Measurements from ENCODE around the gene NAP1L1. TPM values are rescaled to one million over a fixed set of nuclear protein-coding genes. Genes with fewer than 3 reads are reported as not detected.

Gene NAP1L1
- total and polyA plus RNA-seq, 9 donors = 204 to 592 (median 471) TPM

- Histone ChIP-seq H3K36me3 (ENCODE audit: control insufficient read depth, insufficient read depth, low read length) (peaks cover 9% of the 10 kb centered on the region), H3K9me3 (replicated peaks; ENCODE audit: control insufficient read depth, low read depth, low read length) (no peaks in the 10 kb centered on the region), H3K4me1 (ENCODE audit: control insufficient read depth, insufficient read depth, low read length) (peaks cover 3% of the 10 kb centered on the region), H3K27me3 (ENCODE audit: control insufficient read depth, insufficient read depth, low read length) (no peaks in the 10 kb centered on the region), H3K27ac (ENCODE audit: low read length) (no peak overlapping the region), H3K4me3 (ENCODE audit: low read length) (no peak overlapping the region)
- WGBS (ENCODE audit: insufficient coverage) = no CpG with 5 or more reads among the region's 2 CpGs
- DNase-seq = no peak
Measured at GRCh38 chr12:76042147-76042546, 42.3 kb downstream of the NAP1L1 start.

DNA sequence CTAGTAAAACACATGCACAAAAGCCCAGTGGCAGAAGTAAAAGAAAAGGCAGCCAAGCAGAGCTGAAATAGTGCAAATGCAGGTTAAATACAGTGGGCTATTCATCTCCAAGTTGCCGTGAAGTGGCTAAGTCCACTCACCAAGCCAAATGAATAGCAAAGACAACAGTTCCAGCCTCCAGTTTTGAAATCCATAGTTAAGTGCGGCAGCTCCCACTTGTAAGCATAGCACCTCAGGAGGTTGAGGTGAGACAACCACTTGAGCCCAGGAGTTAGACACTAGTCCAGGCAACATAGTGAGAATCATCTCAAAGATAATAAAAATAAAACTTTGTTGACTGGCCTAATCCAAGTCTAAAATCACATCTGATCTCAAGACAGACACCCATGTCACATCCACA, 43.1 kb downstream of the NAP1L1 start:
- H3K9me3 ChIP-seq (replicated peaks; ENCODE audit: control insufficient read depth, low read depth, low read length) = no peaks in the 10 kb centered on the region
- H3K36me3 ChIP-seq (ENCODE audit: control insufficient read depth, insufficient read depth, low read length) = peaks cover 9% of the 10 kb centered on the region
- no CpG with 5 or more reads among the region's 2 CpGs for WGBS (ENCODE audit: insufficient coverage)
- peaks cover 3% of the 10 kb centered on the region for H3K4me1 ChIP-seq (ENCODE audit: control insufficient read depth, insufficient read depth, low read length)
- H3K4me3 ChIP-seq (ENCODE audit: low read length) = no peak overlapping the region
- H3K27ac ChIP-seq (ENCODE audit: low read length) = no peak overlapping the region
- DNase-seq = no peak
- no peaks in the 10 kb centered on the region for H3K27me3 ChIP-seq (ENCODE audit: control insufficient read depth, insufficient read depth, low read length)

DNA sequence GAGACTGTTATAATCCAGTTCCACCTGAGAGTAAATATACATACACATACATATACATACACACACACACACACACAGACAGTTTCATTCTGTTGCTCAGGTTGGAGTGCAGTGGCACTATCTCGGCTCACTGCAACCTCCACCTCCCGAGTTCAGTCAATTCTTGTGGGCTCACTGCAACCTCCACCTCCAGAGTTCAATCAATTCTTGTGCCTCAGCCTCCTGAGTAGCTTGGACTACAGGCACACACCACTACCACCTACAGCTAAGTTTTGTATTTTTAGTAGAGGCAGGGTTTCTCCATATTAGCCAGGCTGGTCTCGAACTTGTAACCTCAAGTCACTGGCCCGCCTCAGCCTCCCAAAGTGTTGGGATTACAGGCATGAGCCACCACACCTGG, 44.0 kb downstream of the NAP1L1 start:
- Histone ChIP-seq H3K27me3 (ENCODE audit: control insufficient read depth, insufficient read depth, low read length) (no peaks in the 10 kb centered on the region), H3K9me3 (replicated peaks; ENCODE audit: control insufficient read depth, low read depth, low read length) (no peaks in the 10 kb centered on the region)

DNA sequence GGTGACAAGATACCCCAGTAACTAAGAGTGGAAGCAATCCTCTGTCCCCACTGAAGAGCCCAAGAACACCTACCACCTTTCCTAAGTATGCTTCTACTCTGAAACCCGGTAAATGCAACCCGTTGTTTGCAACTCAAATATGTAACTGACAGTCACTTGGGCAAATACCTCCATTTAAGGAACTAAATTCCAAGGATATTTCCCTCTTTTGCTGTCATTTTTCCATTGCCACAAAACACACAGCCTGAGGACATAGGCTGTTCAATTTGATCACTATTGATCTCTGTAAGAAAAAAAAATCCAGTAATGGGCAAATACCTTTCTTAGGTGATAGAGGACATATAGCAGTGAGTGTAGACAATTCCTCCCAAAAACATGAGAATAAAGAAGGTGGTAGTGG, 46.3 kb downstream of the NAP1L1 start:
- Histone ChIP-seq H3K27ac (ENCODE audit: low read length) (no peak overlapping the region), H3K9me3 (replicated peaks; ENCODE audit: control insufficient read depth, low read depth, low read length) (no peaks in the 10 kb centered on the region), H3K36me3 (ENCODE audit: control insufficient read depth, insufficient read depth, low read length) (peaks cover 2% of the 10 kb centered on the region), H3K27me3 (ENCODE audit: control insufficient read depth, insufficient read depth, low read length) (no peaks in the 10 kb centered on the region), H3K4me1 (ENCODE audit: control insufficient read depth, insufficient read depth, low read length) (peaks cover 12% of the 10 kb centered on the region), H3K4me3 (ENCODE audit: low read length) (no peak overlapping the region)
- no peak for DNase-seq
- 32% methylated on average over 2 of the region's 2 CpGs for WGBS (ENCODE audit: insufficient coverage)

More for the DNA sequence above, 44.0 kb downstream of the NAP1L1 start:
- Histone ChIP-seq H3K36me3 (ENCODE audit: control insufficient read depth, insufficient read depth, low read length) (peaks cover 9% of the 10 kb centered on the region), H3K4me1 (ENCODE audit: control insufficient read depth, insufficient read depth, low read length) (peaks cover 3% of the 10 kb centered on the region), H3K4me3 (ENCODE audit: low read length) (no peak overlapping the region), H3K27ac (ENCODE audit: low read length) (no peak overlapping the region)
- no CpG with 5 or more reads among the region's 4 CpGs for WGBS (ENCODE audit: insufficient coverage)
- DNase-seq = no peak

DNA sequence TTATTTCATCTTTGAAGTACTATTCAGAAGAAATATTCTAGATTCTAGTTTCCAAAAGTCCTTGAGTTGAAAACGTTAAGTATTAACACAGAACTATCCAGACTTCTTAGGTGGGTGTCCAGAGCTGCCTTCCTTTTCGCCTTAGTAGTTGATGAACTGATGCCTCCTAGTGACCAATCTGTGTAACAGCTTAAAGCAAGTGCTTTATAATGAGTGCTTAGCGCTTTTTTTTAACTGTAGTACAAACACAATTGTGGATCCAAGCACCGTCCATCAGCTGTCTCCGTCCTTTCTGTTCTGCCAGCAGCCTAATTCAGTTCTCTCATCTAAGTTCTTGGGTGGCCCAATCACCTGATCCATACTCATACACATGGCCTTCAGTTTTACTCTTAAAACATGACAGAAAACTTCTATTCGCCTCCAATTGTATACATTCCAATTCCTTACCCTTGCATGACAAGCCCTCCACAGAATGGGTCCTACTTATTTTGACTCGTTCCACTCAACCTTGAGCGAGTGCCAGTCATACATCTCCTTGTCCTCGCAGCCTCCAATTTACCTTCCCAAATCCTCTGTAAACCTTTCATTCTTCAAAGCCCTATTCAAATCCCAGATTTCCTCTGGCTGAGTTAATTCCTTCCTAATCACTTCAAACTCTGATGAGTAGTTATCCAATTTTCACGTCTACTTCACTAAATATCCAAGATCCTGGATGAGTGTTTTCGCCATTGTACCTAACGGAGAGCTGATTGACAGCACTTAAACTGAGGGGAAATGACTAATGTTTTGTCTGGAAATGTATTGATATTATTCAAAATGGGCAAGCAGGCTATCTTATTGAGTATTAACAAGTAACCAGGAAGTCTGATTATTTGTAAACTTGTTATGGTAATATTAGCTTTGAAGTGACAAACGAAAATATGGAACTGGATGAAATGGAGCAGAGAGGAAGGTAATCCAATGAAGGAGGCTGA, 47.1 kb downstream of the NAP1L1 start:
- WGBS (ENCODE audit: insufficient coverage) = 33% methylated on average over 6 of the region's 13 CpGs
- Histone ChIP-seq H3K9me3 (replicated peaks; ENCODE audit: control insufficient read depth, low read depth, low read length) (no peaks in the 10 kb centered on the region), H3K36me3 (ENCODE audit: control insufficient read depth, insufficient read depth, low read length) (no peaks in the 10 kb centered on the region), H3K27ac (ENCODE audit: low read length) (no peak overlapping the region), H3K27me3 (ENCODE audit: control insufficient read depth, insufficient read depth, low read length) (no peaks in the 10 kb centered on the region), H3K4me1 (ENCODE audit: control insufficient read depth, insufficient read depth, low read length) (peaks cover 14% of the 10 kb centered on the region), H3K4me3 (ENCODE audit: low read length) (no peak overlapping the region)
- peak; percentile 88 for DNase-seq

- Histone ChIP-seq H3K27ac (ENCODE audit: low read length) (no peak overlapping the region), H3K4me1 (ENCODE audit: control insufficient read depth, insufficient read depth, low read length) (peaks cover 18% of the 10 kb centered on the region), H3K36me3 (ENCODE audit: control insufficient read depth, insufficient read depth, low read length) (no peaks in the 10 kb centered on the region), H3K9me3 (replicated peaks; ENCODE audit: control insufficient read depth, low read depth, low read length) (no peaks in the 10 kb centered on the region), H3K27me3 (ENCODE audit: control insufficient read depth, insufficient read depth, low read length) (peaks cover 3% of the 10 kb centered on the region), H3K4me3 (ENCODE audit: low read length) (no peak overlapping the region)
- WGBS (ENCODE audit: insufficient coverage) = 29% methylated on average over 1 of the region's 3 CpGs
- no peak for DNase-seq
Measured at GRCh38 chr12:76035045-76035444, 49.4 kb downstream of the NAP1L1 start.

GRCh38 chr12:76033081-76034011, 51.1 kb downstream of the NAP1L1 start:
- Histone ChIP-seq H3K36me3 (ENCODE audit: control insufficient read depth, insufficient read depth, low read length) (no peaks in the 10 kb centered on the region), H3K4me1 (ENCODE audit: control insufficient read depth, insufficient read depth, low read length) (peaks cover 19% of the 10 kb centered on the region), H3K9me3 (replicated peaks; ENCODE audit: control insufficient read depth, low read depth, low read length) (no peaks in the 10 kb centered on the region), H3K4me3 (ENCODE audit: low read length) (peak overlapping the region; percentile 87), H3K27me3 (ENCODE audit: control insufficient read depth, insufficient read depth, low read length) (peaks cover 3% of the 10 kb centered on the region), H3K27ac (ENCODE audit: low read length) (peak overlapping the region; percentile 98)
- peak; percentile 85 for DNase-seq
- no CpG with 5 or more reads among the region's 5 CpGs for WGBS (ENCODE audit: insufficient coverage)

GRCh38 chr12:76032043-76032981, 52.2 kb downstream of the NAP1L1 start:
- Histone ChIP-seq H3K9me3 (replicated peaks; ENCODE audit: control insufficient read depth, low read depth, low read length) (no peaks in the 10 kb centered on the region), H3K4me1 (ENCODE audit: control insufficient read depth, insufficient read depth, low read length) (peaks cover 17% of the 10 kb centered on the region), H3K4me3 (ENCODE audit: low read length) (peak overlapping the region; percentile 87), H3K27me3 (ENCODE audit: control insufficient read depth, insufficient read depth, low read length) (peaks cover 3% of the 10 kb centered on the region), H3K36me3 (ENCODE audit: control insufficient read depth, insufficient read depth, low read length) (no peaks in the 10 kb centered on the region), H3K27ac (ENCODE audit: low read length) (peak overlapping the region; percentile 98)
- DNase-seq = peak; percentile 87
- under 1% methylated on average over 52 of the region's 58 CpGs for WGBS (ENCODE audit: insufficient coverage)

DNA sequence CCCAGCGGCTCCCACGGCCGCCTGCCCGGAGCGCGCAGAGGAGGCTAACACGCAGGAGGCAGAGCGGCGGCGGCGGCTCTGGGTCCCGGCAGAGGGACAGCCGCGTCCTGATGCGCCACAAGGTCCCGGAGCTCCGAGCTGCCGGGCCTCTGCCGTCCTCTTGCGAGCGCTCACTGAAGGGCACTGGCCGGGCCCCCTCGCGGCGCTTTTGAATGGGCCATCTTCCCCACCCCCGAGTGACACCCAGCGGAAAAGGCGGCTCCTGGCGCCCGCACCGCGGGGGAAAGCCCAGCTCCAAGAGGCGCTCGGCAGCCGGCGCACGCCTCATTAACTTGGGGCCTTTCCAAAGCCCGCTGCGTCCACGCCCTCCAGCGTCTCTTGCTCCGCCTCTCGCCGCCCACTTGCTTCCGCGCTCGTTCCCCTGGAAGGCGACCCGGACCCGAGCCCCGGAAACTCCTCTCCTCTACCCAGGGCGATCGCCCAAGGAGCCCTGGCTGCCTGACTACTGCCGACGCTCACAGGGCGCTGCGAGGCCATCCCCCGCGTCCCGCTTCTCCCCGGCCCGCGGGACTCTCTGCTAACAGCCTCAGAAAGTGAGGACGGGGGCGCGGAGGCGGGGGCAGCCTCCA, 53.0 kb downstream of the NAP1L1 start, which contains the start of gene PHLDA1:
PHLDA1 (minus strand) TSS at position 363 of the 629 bp plus-strand sequence.
- WGBS (ENCODE audit: insufficient coverage) = under 1% methylated on average over 65 of the region's 67 CpGs
- Histone ChIP-seq H3K27me3 (ENCODE audit: control insufficient read depth, insufficient read depth, low read length) (peaks cover 3% of the 10 kb centered on the region), H3K36me3 (ENCODE audit: control insufficient read depth, insufficient read depth, low read length) (peaks cover 3% of the 10 kb centered on the region), H3K4me1 (ENCODE audit: control insufficient read depth, insufficient read depth, low read length) (peaks cover 16% of the 10 kb centered on the region), H3K27ac (ENCODE audit: low read length) (peak within 1 kb of the TSS; percentile 98), H3K4me3 (ENCODE audit: low read length) (peak within 1 kb of the TSS; percentile 87), H3K9me3 (replicated peaks; ENCODE audit: control insufficient read depth, low read depth, low read length) (no peaks in the 10 kb centered on the region)
- peak; percentile 98 for DNase-seq

Measured in muscle of leg (tissue), 11 donors.